HG03571 (cell line): ENCODE results near the gene PRPF38B.
"Not testable (repeated sequence)": the region's sequence is repeated elsewhere in the genome, so short reads cannot be mapped to it uniquely, and the experiment has no call there.

ENCODE experiments used
- ATAC-seq: cut with Tn5 transposase; IDR thresholded peaks from one replicate; pipeline ENCODE4 v1.9.1; 2021; ENCODE audit not compliant: unreplicated experiment

Gene PRPF38B

DNA sequence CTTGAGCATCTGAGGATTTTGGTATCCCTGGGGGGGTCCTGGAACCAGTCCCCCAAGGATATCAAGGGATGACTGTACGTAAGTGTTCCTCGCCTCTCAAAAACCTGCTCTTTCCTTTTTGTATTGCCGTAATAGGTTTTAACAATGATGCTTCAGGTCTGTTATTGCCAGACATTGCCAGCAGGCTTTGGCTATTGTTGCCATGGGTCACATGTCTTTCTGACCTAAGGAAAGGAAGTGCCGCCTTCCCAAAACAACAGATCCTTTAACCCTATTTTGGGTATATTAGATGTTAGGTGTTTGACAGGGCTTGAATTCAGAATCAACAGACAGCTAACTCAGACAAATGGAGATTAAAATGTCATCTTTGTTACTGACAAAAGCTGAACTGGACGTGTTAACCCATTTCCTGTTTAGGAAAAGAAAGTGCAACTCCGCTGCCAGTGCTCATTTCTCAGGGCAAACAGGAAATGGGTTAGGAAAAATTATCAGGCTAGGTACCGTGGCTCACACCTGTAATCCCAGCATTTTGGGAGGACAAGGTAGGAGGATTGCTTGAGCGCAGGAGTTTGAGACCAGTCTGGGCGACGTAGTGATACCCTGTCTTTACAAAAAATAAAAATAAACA, 12.4 kb upstream of the PRPF38B start:
- no peak for ATAC-seq

GRCh38 chr1:108681701-108682100, 10.4 kb upstream of the PRPF38B start:
- not testable (repeated sequence) for ATAC-seq

- ATAC-seq: no peak
Measured at GRCh38 chr1:108685529-108685928, 6.6 kb upstream of the PRPF38B start.

DNA sequence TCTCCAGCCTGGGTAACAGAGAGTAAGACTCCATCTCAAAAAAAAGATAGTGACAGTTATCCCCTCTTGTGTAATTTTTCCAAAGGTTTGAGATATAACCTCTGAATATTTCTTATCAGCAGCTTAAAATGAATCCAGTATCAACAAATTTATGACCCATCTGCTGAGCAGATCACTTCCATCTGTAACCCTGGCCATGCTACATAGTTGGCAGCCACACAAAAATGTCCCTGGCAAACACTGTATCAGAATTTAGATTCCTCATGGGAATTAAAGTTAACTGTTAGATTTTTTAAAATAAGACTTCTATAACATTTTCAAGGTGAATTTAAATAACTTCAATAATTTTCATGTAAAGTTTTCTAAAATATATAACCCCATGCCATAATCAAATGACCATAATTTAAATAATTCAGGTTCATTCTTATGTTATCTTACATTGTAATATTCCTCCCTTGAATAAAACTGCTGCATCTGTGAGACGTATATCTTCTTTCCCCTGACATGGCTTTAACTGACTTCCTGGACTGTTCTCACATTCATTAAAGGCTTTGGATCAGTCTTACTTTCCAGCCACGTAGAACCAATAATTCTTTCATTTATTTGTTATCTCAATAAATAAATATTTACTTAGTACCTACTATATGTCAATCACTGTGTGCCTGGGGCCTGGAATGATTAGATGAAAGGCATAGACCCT, 5.3 kb upstream of the PRPF38B start:
- no peak for ATAC-seq

- ATAC-seq: no peak
Measured at GRCh38 chr1:108691128-108691941, 775 bp upstream of the PRPF38B start.

- ATAC-seq: peak; percentile 49
Measured at GRCh38 chr1:108692724-108693655, 880 bp downstream of the PRPF38B start.

DNA sequence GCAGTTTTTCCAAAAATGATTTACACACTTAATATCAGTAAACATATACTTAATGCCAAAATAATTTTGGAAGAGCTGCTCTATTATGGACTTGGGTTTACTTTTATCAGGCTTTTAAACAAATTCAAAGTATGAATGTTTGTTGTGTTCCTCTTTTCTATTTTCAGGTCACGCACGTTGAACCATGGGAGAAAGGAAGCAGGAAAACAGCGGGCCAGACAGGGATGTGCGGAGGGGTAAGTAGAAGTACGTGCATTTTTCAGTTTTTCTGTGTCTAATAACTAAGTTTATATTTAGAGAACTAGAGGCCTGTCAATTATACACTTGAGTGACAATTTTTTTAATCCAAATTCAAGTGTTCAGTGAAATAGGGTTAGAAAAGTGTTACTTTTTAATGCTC, 3.4 kb downstream of the PRPF38B start:
- no peak for ATAC-seq

DNA sequence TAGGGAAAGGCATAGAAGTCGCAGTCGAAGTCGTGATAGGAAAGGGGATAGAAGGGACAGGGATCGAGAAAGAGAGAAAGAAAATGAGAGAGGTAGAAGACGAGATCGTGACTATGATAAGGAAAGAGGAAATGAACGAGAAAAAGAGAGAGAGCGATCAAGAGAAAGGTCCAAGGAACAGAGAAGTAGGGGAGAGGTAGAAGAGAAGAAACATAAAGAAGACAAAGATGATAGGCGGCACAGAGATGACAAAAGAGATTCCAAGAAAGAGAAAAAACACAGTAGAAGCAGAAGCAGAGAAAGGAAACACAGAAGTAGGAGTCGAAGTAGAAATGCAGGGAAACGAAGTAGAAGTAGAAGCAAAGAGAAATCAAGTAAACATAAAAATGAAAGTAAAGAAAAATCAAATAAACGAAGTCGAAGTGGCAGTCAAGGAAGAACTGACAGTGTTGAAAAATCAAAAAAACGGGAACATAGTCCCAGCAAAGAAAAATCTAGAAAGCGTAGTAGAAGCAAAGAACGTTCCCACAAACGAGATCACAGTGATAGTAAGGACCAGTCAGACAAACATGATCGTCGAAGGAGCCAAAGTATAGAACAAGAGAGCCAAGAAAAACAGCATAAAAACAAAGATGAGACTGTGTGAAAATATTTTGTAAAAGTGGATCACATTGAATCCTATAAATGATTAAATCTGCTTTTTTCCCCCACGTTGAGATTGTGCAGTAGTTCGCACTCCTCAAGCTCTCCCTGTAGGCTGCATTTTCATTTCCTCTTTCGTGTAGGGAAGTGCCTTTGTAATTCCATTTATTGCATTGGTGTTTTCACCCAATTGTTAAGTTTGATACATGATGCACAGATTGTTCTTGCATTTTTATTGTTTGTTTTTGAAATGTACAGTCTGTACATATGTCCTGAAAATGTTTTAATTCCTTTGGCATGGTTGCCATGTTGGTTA, 7.5 kb downstream of the PRPF38B start:
- no peak for ATAC-seq

- no peak for ATAC-seq
Measured at GRCh38 chr1:108701176-108701849, 9.2 kb downstream of the PRPF38B start.

DNA sequence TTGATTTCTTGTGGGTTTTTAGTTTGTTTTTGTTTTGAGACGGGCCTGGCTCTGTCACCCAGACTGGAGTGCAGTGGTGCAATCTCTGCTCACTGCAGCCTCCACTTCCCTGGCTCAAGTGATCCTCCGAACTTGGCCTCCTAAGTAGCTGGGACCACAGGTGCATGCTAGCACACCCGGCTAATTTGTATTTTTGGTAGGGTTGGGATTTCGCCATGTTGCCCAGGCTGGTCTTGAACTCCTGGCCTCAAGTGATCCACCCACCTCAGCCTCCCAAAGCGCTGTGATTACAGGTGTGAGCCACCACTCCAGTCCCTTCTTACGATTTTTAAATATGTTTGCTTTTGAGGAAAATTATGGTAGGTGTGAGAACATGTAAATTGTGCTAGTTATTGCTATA, 10.0 kb downstream of the PRPF38B start:
- ATAC-seq: not testable (repeated sequence)

DNA sequence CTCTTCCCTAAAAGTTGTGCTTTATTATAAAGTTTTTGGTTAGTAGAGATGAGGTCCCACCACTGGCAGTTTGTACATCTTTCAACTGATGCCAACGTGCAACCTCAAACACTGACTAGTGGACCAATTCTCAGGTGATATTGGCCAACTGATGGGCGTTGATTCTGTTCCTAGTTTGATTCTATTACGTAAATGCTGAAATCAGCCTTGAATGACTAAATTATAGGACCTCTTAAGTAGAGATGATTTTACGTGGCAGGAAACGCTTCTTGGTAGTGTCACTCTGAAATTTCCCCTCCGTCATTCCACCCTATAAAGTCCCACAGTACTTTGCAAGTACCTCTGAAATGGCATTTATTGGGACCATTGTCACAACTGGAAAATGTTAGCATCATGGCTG, 11.8 kb downstream of the PRPF38B start:
- ATAC-seq: no peak

- ATAC-seq: no peak
Measured at GRCh38 chr1:108704496-108704895, 12.4 kb downstream of the PRPF38B start.

GRCh38 chr1:108706643-108707042, 14.5 kb downstream of the PRPF38B start:
- no peak for ATAC-seq

GRCh38 chr1:108708691-108709660, 16.9 kb downstream of the PRPF38B start:
- ATAC-seq: no peak

- ATAC-seq: no peak
Measured at GRCh38 chr1:108712606-108713150, 20.6 kb downstream of the PRPF38B start, which contains the start of gene FNDC7. TSS of gene FNDC7 (plus strand) at chr1:108712908. CDS start at chr1:108712934, 26 bp downstream.

DNA sequence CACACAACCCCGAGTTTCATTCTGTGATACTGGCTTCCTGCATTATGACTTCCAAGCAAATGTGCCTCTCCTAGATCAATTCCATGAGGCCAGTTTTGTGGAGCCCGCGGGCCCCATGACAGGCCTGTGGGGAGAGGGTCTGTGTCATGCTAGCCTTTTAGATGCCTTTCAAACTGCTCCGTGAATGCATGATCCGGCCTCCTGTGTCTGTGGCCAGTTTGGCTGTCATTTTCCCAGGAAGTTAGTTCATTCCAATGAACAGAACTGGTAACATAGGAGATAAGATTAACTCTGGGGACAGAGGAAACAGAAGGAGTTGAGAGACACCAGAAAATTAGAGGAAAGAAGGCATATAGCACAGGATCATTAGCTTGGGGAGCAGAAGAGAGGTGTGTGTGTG, 23.8 kb downstream of the PRPF38B start:
- ATAC-seq: no peak

DNA sequence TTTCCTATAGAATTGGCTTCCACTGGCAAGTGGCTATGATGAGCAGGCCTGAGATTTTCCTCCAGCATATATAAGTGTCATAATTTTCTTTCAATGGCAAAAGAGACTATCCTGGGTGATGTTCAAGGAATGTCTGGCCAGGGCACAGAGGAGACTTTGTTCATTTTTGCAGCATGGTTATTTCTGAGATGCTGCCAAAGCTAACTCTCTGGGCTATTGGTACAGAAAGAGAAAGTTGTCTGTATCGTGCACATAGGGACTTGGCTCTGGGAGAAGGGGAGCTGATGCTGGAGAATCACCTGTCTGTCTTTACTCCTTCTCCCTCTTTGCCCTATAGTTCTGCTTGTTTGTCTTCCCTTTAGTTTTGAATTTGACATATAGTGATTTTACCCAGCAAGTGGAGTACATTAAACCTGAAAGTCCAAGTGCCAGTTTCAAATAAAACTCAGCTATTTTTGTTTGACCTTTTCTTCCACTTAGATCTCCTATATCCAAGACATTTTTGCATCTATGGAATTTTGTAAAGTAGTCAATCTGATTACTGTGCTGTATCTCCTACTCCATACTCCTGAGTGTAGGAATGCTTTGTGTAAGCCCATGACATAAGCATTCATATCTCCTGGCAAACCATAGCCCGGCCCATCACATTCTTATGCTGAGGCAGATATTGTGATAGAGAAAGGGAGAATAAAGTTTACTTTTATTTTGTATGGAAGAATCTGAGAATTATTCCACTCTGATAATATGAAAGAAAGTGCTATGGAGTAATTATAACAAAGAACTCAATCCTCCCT, 24.5 kb downstream of the PRPF38B start:
- no peak for ATAC-seq
